Transverse colon (tissue), 3 donors: ENCODE data around the gene ZNF862.

ENCODE experiments used
- CTCF ChIP-seq, 5 experiments: fragments of 200-600 bp in 3 of 5; fragments of 450-650 bp in 2 of 5; sonication (generic) in 3 of 5; IDR thresholded peaks; 1 replicate in 2 of 5; 2 replicates in 3 of 5; pipeline ENCODE4 v1.5.1; 2016 to 2017; ENCODE audit warnings: antibody characterized with exemption in 5 of 5, inconsistent platforms in 3 of 5, mild to moderate bottlenecking in 2 of 5, moderate library complexity in 1 of 5
- POLR2A ChIP-seq: fragments of 450-650 bp; IDR thresholded peaks from one replicate; pipeline ENCODE4 v1.6.1; 2016; ENCODE audit warnings: antibody characterized with exemption, mild to moderate bottlenecking, moderate library complexity

GRCh38 chr7:149843566-149843965 is 5.4 kb downstream of the ZNF862 start:
- TF ChIP-seq CTCF (IDR thresholded peaks at IDR 0.05) (no peak), POLR2A (no peak)
